H9 (cell line): ENCODE results near the gene EEF1G. TPM values are rescaled to one million over a fixed set of nuclear protein-coding genes. Genes with fewer than 3 reads are reported as not detected.
"Not testable (repeated sequence)": the region's sequence is repeated elsewhere in the genome, so short reads cannot be mapped to it uniquely, and the experiment has no call there.

Experiments used
- DNase-seq: peaks from one replicate; pipeline ENCODE4 v3.0.0-alpha.2; 2017
- H2AFZ ChIP-seq: one replicate; pipeline ENCODE4 v1.6.1; 2013; ENCODE audit warnings: mild to moderate bottlenecking, low read length, control low read depth, moderate library complexity
- H2AK5ac ChIP-seq: 2 replicates; pipeline ENCODE4 v1.6.1; 2013; ENCODE audit warnings: low read length, control low read depth, mixed read lengths; ENCODE audit not compliant: insufficient read length
- H2BK120ac ChIP-seq: one replicate; pipeline ENCODE4 v1.6.1; 2013; ENCODE audit warnings: low read depth, mild to moderate bottlenecking, low read length, control low read depth, inconsistent platforms; ENCODE audit not compliant: poor library complexity, severe bottlenecking
- H2BK12ac ChIP-seq: 2 replicates; pipeline ENCODE4 v1.6.1; 2013; ENCODE audit warnings: low read length, control low read depth, mixed read lengths, low read depth; ENCODE audit not compliant: insufficient read length
- H2BK15ac ChIP-seq: 2 replicates; pipeline ENCODE4 v1.6.1; 2013; ENCODE audit warnings: low read depth, low read length, control low read depth
- H2BK20ac ChIP-seq: one replicate; pipeline ENCODE4 v1.6.1; 2013; ENCODE audit warnings: low read depth, mild to moderate bottlenecking, low read length, control low read depth, inconsistent platforms; ENCODE audit not compliant: poor library complexity, severe bottlenecking
- H2BK5ac ChIP-seq: 2 replicates; pipeline ENCODE4 v1.6.1; 2013; ENCODE audit warnings: low read length, control low read depth, mixed read lengths; ENCODE audit not compliant: insufficient read length
- H3K14ac ChIP-seq: 2 replicates; pipeline ENCODE4 v1.6.1; 2013; ENCODE audit warnings: low read length, control low read depth; ENCODE audit not compliant: insufficient read depth
- H3K18ac ChIP-seq: 2 replicates; pipeline ENCODE4 v1.6.1; 2013; ENCODE audit warnings: low read depth, mild to moderate bottlenecking, mixed read lengths, low read length, control low read depth; ENCODE audit not compliant: insufficient read length
- H3K23ac ChIP-seq: 2 replicates; pipeline ENCODE4 v1.6.1; 2013; ENCODE audit warnings: low read length, control low read depth, mixed read lengths, low read depth; ENCODE audit not compliant: insufficient read length
- H3K23me2 ChIP-seq: 2 replicates; pipeline ENCODE4 v1.6.1; 2013; ENCODE audit warnings: low read depth, mild to moderate bottlenecking, mixed read lengths, low read length, control low read depth; ENCODE audit not compliant: insufficient read length, poor library complexity, severe bottlenecking
- H3K27ac ChIP-seq: 2 replicates; pipeline ENCODE4 v1.5.1; 2013; ENCODE audit warnings: low read length, control low read depth, mixed read lengths, low read depth; ENCODE audit not compliant: insufficient read length
- H3K27me3 ChIP-seq: 2 replicates; pipeline ENCODE4 v1.6.1; 2013; ENCODE audit warnings: low read length, control low read depth, inconsistent platforms; ENCODE audit not compliant: insufficient read depth
- H3K4ac ChIP-seq: 2 replicates; pipeline ENCODE4 v1.6.1; 2013; ENCODE audit warnings: low read depth, mild to moderate bottlenecking, control low read depth, inconsistent platforms, low read length, moderate library complexity
- H3K4me1 ChIP-seq: 2 replicates; pipeline ENCODE4 v1.6.1; 2013; ENCODE audit warnings: low read length, control low read depth, inconsistent platforms; ENCODE audit not compliant: insufficient read depth
- H3K4me2 ChIP-seq: 2 replicates; pipeline ENCODE4 v1.6.1; 2013; ENCODE audit warnings: low read length, control low read depth, mixed read lengths; ENCODE audit not compliant: insufficient read length, insufficient read depth
- H3K56ac ChIP-seq: 2 replicates; pipeline ENCODE4 v1.6.1; 2013; ENCODE audit warnings: low read depth, mild to moderate bottlenecking, mixed read lengths, low read length, control low read depth; ENCODE audit not compliant: insufficient read length
- H3K79me1 ChIP-seq: 2 replicates; pipeline ENCODE4 v1.6.1; 2013; ENCODE audit warnings: low read depth, mild to moderate bottlenecking, moderate library complexity, low read length, control low read depth, inconsistent platforms; ENCODE audit not compliant: insufficient read depth, poor library complexity, severe bottlenecking
- H3K79me2 ChIP-seq: 2 replicates; pipeline ENCODE4 v1.6.1; 2013; ENCODE audit warnings: low read length, control low read depth, inconsistent platforms; ENCODE audit not compliant: insufficient read depth
- H3K9ac ChIP-seq: 2 replicates; pipeline ENCODE4 v1.6.1; 2013; ENCODE audit warnings: low read length, control low read depth, mixed read lengths; ENCODE audit not compliant: insufficient read length; ENCODE audit errors: extremely low read depth
- H3K9me3 ChIP-seq: one replicate; pipeline ENCODE4 v1.6.1; 2013; ENCODE audit warnings: low read depth, low read length, inconsistent platforms; ENCODE audit not compliant: control insufficient read depth
- H3T11ph ChIP-seq: one replicate; pipeline ENCODE4 v1.6.1; 2013; ENCODE audit warnings: mild to moderate bottlenecking, low read length, control low read depth, inconsistent platforms
- H4K20me1 ChIP-seq: one replicate; pipeline ENCODE4 v1.6.1; 2013; ENCODE audit not compliant: control insufficient read depth, insufficient read length, insufficient read depth
- H4K5ac ChIP-seq: 2 replicates; pipeline ENCODE4 v1.6.1; 2013; ENCODE audit warnings: low read depth, mild to moderate bottlenecking, mixed read lengths, low read length, control low read depth; ENCODE audit not compliant: insufficient read length
- H4K8ac ChIP-seq: replicated peaks from 2 replicates; pipeline ENCODE4 v1.6.1; 2013; ENCODE audit warnings: low read length, control low read depth, mixed read lengths, low read depth; ENCODE audit not compliant: insufficient read length
- H4K91ac ChIP-seq: 2 replicates; pipeline ENCODE4 v1.6.1; 2013; ENCODE audit warnings: low read depth, mild to moderate bottlenecking, moderate library complexity, mixed read lengths, low read length, control low read depth; ENCODE audit not compliant: insufficient read length
- H3K27ac Mint-ChIP-seq, 3 experiments: 2 replicates in 2 of 3; 3 replicates in 1 of 3; pipeline ENCODE4 v1.8.0; 2020 to 2021; ENCODE audit warnings: mixed read lengths in 3 of 3, mild to moderate bottlenecking in 1 of 3, moderate library complexity in 1 of 3
- H3K27me3 Mint-ChIP-seq: 2 replicates; pipeline ENCODE4 v1.8.0; 2021; ENCODE audit warnings: low read depth, mild to moderate bottlenecking, moderate library complexity, mixed read lengths
- H3K36me3 Mint-ChIP-seq, 3 experiments: 2 replicates in 2 of 3; 3 replicates in 1 of 3; pipeline ENCODE4 v1.8.0; 2020 to 2021; ENCODE audit warnings: low read depth in 3 of 3, mixed read lengths in 3 of 3; ENCODE audit not compliant: insufficient read depth in 1 of 3
- H3K4me1 Mint-ChIP-seq, 2 experiments: 2 replicates each; pipeline ENCODE4 v1.8.0; 2020; ENCODE audit warnings: mixed read lengths in 2 of 2
- H3K4me3 Mint-ChIP-seq, 2 experiments: 2 replicates in 1 of 2; 3 replicates in 1 of 2; pipeline ENCODE4 v1.8.0; 2020 to 2021; ENCODE audit warnings: mild to moderate bottlenecking in 2 of 2, mixed read lengths in 2 of 2, moderate library complexity in 1 of 2
- H3K9me3 Mint-ChIP-seq, 2 experiments: 2 replicates in 1 of 2; 3 replicates in 1 of 2; pipeline ENCODE4 v1.8.0; 2020; ENCODE audit warnings: mild to moderate bottlenecking in 2 of 2, mixed read lengths in 2 of 2, moderate library complexity in 1 of 2
- WGBS: extraction: QIAGEN DNeasy Blood & Tissue Kit; methylation state at CpG from one replicate; pipeline ENCODE4 v1.1.7; 2013; ENCODE audit warnings: missing lambda C conversion rate, low lambda C conversion rate, mixed read lengths; ENCODE audit not compliant: insufficient read length; ENCODE audit errors: extremely low coverage; 5-methylcytosine and 5-hydroxymethylcytosine counted together
- total RNA-seq: library from RNA; stranded (reverse); gene quantifications from 2 replicates; pipeline ENCODE4 v1.2.1, GENCODE V29; 2021

Gene EEF1G
- total RNA-seq, 1 experiment from 2014 or later = 1,790 TPM

GRCh38 chr11:62570903-62571302, 2.8 kb downstream of the EEF1G start:
- not testable (repeated sequence) for H2BK20ac ChIP-seq, H3K18ac ChIP-seq, H2BK5ac ChIP-seq, H3K9ac ChIP-seq, H3K4me1 ChIP-seq, H4K20me1 ChIP-seq, H2BK12ac ChIP-seq, DNase-seq, H2BK15ac ChIP-seq, H2BK120ac ChIP-seq, H2AK5ac ChIP-seq, H3K9me3 Mint-ChIP-seq, H3K27me3 Mint-ChIP-seq, H4K91ac ChIP-seq, H3K27ac ChIP-seq, H4K5ac ChIP-seq, H3K79me1 ChIP-seq, H3K4me2 ChIP-seq, H3K27me3 ChIP-seq, H2AFZ ChIP-seq, H3T11ph ChIP-seq, H3K14ac ChIP-seq, H3K56ac ChIP-seq, H3K9me3 ChIP-seq, H3K4ac ChIP-seq, H4K8ac ChIP-seq, H3K23ac ChIP-seq
- Histone ChIP-seq H3K79me2 (peaks cover 12% of the 10 kb centered on the region; the same call in 1 of the 2 replicates), H3K23me2 (peaks cover 13% of the 10 kb centered on the region)
- WGBS = no CpG with 5 or more reads among the region's 5 CpGs
- Mint-ChIP-seq H3K4me1 (peaks cover 42 to 44% of the 10 kb centered on the region in 2 experiments), H3K4me3 (peak overlapping the region; percentile 99 to 100), H3K36me3 (peaks cover 65 to 79% (median 77%) of the 10 kb centered on the region in 3 experiments), H3K27ac (peak overlapping the region; percentile 52 to 78 (median 68); a peak in 4 of 7 replicates)
